Gastrocnemius medialis (tissue), 4 donors: ENCODE measurements around the gene AKAP6. TPM values are rescaled to one million over a fixed set of nuclear protein-coding genes. Genes with fewer than 3 reads are reported as not detected.

Experiments used
- ATAC-seq, 2 donors: fragments of 150-250 bp; one replicate each; pipeline ENCODE4 v1.9.1; 2016
- DNase-seq, 2 donors: peaks; one replicate each; pipeline ENCODE4 v3.0.0-alpha.2; 2019
- H3K27ac ChIP-seq, 4 donors: fragments of 200-600 bp; sonication (generic); 1 replicate in 1 of 4; 2 replicates in 3 of 4; pipeline ENCODE4 v1.5.1; 2016 to 2018; ENCODE audit warnings: mild to moderate bottlenecking in 2 of 4, moderate library complexity in 1 of 4
- H3K27me3 ChIP-seq, 3 donors: fragments of 200-600 bp; sonication (generic) in 2 of 3; 1 replicate in 1 of 3; 2 replicates in 2 of 3; pipeline versions ENCODE4 v1.5.1 to v1.6.0; 2016 to 2019; ENCODE audit warnings: mild to moderate bottlenecking in 1 of 3, moderate library complexity in 1 of 3
- H3K36me3 ChIP-seq, 2 donors: fragments of 200-600 bp; sonication (generic) in 1 of 2; one replicate each; pipeline ENCODE4 v1.5.1; 2017 to 2018
- H3K4me1 ChIP-seq, 2 donors: fragments of 200-600 bp; sonication (generic) in 1 of 2; one replicate each; pipeline ENCODE4 v1.5.1; 2016 to 2017; ENCODE audit warnings: mild to moderate bottlenecking in 2 of 2
- H3K4me3 ChIP-seq, 4 donors: fragments of 200-600 bp; sonication (generic) in 3 of 4; 1 replicate in 1 of 4; 2 replicates in 3 of 4; pipeline ENCODE4 v1.5.1; 2016 to 2019; ENCODE audit warnings: mild to moderate bottlenecking in 2 of 4
- H3K9me3 ChIP-seq, 3 donors: fragments of 200-600 bp; sonication (generic) in 2 of 3; 1 replicate in 1 of 3; 2 replicates in 2 of 3; pipeline ENCODE4 v1.5.1; 2016 to 2019
- CTCF ChIP-seq, 5 experiments: fragments of 450-650 bp in 3 of 5; fragments of 200-600 bp in 2 of 5; sonication (generic) in 2 of 5; IDR thresholded peaks in 4 of 5; conservative IDR thresholded peaks in 1 of 5; 1 replicate in 4 of 5; 2 replicates in 1 of 5; pipeline ENCODE4 v1.5.1; 2016 to 2019; ENCODE audit warnings: antibody characterized with exemption in 5 of 5, mild to moderate bottlenecking in 3 of 5, moderate library complexity in 3 of 5
- POLR2A ChIP-seq, 2 donors: fragments of 450-650 bp; IDR thresholded peaks; one replicate each; pipeline ENCODE4 v1.6.1; 2017; ENCODE audit warnings: antibody characterized with exemption in 2 of 2, mild to moderate bottlenecking in 2 of 2, moderate library complexity in 2 of 2
- in situ Hi-C, 4 donors: fragments of 200-750 bp; cut with MboI; loops; one replicate each; pipeline versions ENCODE4 v1.15.0 to v1.8.0; 2017; ENCODE audit warnings: low sequenced_read_pairs in 4 of 4
- intact Hi-C: fragments of 100-400 bp; cut with DNase I; formaldehyde crosslinking; loops from one replicate; pipeline ENCODE4 v1.15.1; 2023; ENCODE audit warnings: low total_unique reads
- total RNA-seq, 4 donors: library from RNA; depleted of rRNA; stranded (reverse); fragments of >200 nt; gene quantifications; one replicate each; pipeline versions ENCODE4 v1.1.0 to v1.2.3, GENCODE V29; 2016

Gene AKAP6
- total RNA-seq, 4 donors from 2014 or later: 23.2 to 59.2 (median 32.1) TPM

GRCh38 chr14:32524609-32525375 is 195.7 kb downstream of the AKAP6 start:
- Histone ChIP-seq H3K27me3 (no peaks in the 10 kb centered on the region), H3K36me3 (no peaks in the 10 kb centered on the region), H3K4me3 (no peak overlapping the region), H3K9me3 (no peaks in the 10 kb centered on the region), H3K27ac (peak overlapping the region; percentile 49 to 67 (median 56)), H3K4me1 (peaks cover 8 to 15% of the 10 kb centered on the region in 2 donors)
- no peak for TF ChIP-seq POLR2A (IDR thresholded peaks at IDR 0.05)
- intact Hi-C loops: no loop called here
- no peak for DNase-seq
- peak in 1 of 2 donors; percentile 53 for ATAC-seq
- in situ Hi-C loops: no loop called here

- no peaks in the 10 kb centered on the region for H3K27me3 ChIP-seq
- TF ChIP-seq POLR2A (IDR thresholded peaks at IDR 0.05) (no peak), CTCF (IDR thresholded peaks at IDR 0.05 in 4 of 5, conservative IDR thresholded peaks at IDR 0.05 in 1 of 5) (no peak)
- no peak overlapping the region for H3K4me3 ChIP-seq
- DNase-seq (no peak), ATAC-seq (no peak)
- peaks cover 14 to 23% of the 10 kb centered on the region in 2 donors for H3K4me1 ChIP-seq
- no peaks in the 10 kb centered on the region for H3K9me3 ChIP-seq
- in situ Hi-C loops: no loop called here
- no peaks in the 10 kb centered on the region for H3K36me3 ChIP-seq
- intact Hi-C loops: no loop called here
- H3K27ac ChIP-seq: peak overlapping the region; percentile 49 to 67 (median 56)
These were observed 196.5 kb downstream of the AKAP6 start for GRCh38 chr14:32525591-32525990.

- in situ Hi-C loops: no loop called here
- Histone ChIP-seq H3K4me1 (peaks cover 41 to 46% of the 10 kb centered on the region in 2 donors), H3K4me3 (no peak overlapping the region), H3K27ac (peak overlapping the region; percentile 60 to 77 (median 70)), H3K27me3 (no peaks in the 10 kb centered on the region), H3K36me3 (no peaks in the 10 kb centered on the region), H3K9me3 (no peaks in the 10 kb centered on the region)
- ATAC-seq (peak; percentile 75 to 90), DNase-seq (no peak)
- TF ChIP-seq CTCF (IDR thresholded peaks at IDR 0.05 in 4 of 5, conservative IDR thresholded peaks at IDR 0.05 in 1 of 5) (no peak), POLR2A (IDR thresholded peaks at IDR 0.05) (no peak)
- intact Hi-C loops: no loop called here
These were observed 201.7 kb downstream of the AKAP6 start for GRCh38 chr14:32530800-32531199.

- no peaks in the 10 kb centered on the region for H3K27me3 ChIP-seq
- ATAC-seq (peak in 1 of 2 donors; percentile 54), DNase-seq (no peak)
- TF ChIP-seq CTCF (IDR thresholded peaks at IDR 0.05 in 4 of 5, conservative IDR thresholded peaks at IDR 0.05 in 1 of 5) (no peak), POLR2A (IDR thresholded peaks at IDR 0.05) (no peak)
- in situ Hi-C loops (no loop called here), intact Hi-C loops (no loop called here)
- H3K4me1 ChIP-seq: peaks cover 46 to 56% of the 10 kb centered on the region in 2 donors
- peak overlapping the region; percentile 60 to 77 (median 70) for H3K27ac ChIP-seq
- H3K4me3 ChIP-seq: no peak overlapping the region
- no peaks in the 10 kb centered on the region for H3K36me3 ChIP-seq
- H3K9me3 ChIP-seq: no peaks in the 10 kb centered on the region
These were observed 202.9 kb downstream of the AKAP6 start for GRCh38 chr14:32531942-32532515.

- no peaks in the 10 kb centered on the region for H3K9me3 ChIP-seq
- DNase-seq: no peak
- peaks cover 46 to 57% of the 10 kb centered on the region in 2 donors for H3K4me1 ChIP-seq
- peak overlapping the region in 3 of 4 donors; percentile 40 to 77 (median 60) for H3K27ac ChIP-seq
- no peaks in the 10 kb centered on the region for H3K27me3 ChIP-seq
- no peak for ATAC-seq
- intact Hi-C loops: no loop called here
- TF ChIP-seq CTCF (IDR thresholded peaks at IDR 0.05 in 4 of 5, conservative IDR thresholded peaks at IDR 0.05 in 1 of 5) (no peak), POLR2A (IDR thresholded peaks at IDR 0.05) (no peak)
- no peak overlapping the region for H3K4me3 ChIP-seq
- no peaks in the 10 kb centered on the region for H3K36me3 ChIP-seq
- in situ Hi-C loops: no loop called here
These were observed 205.0 kb downstream of the AKAP6 start for GRCh38 chr14:32534145-32534544.
